Spinal cord (tissue), 10 donors: Measurements from ENCODE around the gene TIMM50. TPM values are rescaled to one million over a fixed set of nuclear protein-coding genes. Genes with fewer than 3 reads are reported as not detected.
A peak's percentile ranks its signal among the peaks of the same experiment; 100 is the strongest.

Experiments
- DNase-seq, 6 donors: peaks; one replicate each; pipeline versions ENCODE4 v3.0.0 to v3.0.0-alpha.2; 2013 to 2015; ENCODE audit warnings: low spot score in 6 of 6, low read depth in 4 of 6
- H3K27ac ChIP-seq: one replicate; pipeline ENCODE4 v1.5.1; 2013; ENCODE audit warnings: low read depth, low read length, control low read depth
- H3K27me3 ChIP-seq: one replicate; pipeline ENCODE4 v1.6.1; 2013; ENCODE audit warnings: low read length; ENCODE audit not compliant: control insufficient read depth, insufficient read depth
- H3K36me3 ChIP-seq: one replicate; pipeline ENCODE4 v1.6.1; 2013; ENCODE audit warnings: low read length; ENCODE audit not compliant: control insufficient read depth, insufficient read depth
- H3K4me1 ChIP-seq: one replicate; pipeline ENCODE4 v1.6.1; 2013; ENCODE audit warnings: low read length; ENCODE audit not compliant: control insufficient read depth, insufficient read depth
- H3K4me3 ChIP-seq: one replicate; pipeline ENCODE4 v1.5.1; 2013; ENCODE audit warnings: low read depth, low read length, control low read depth
- H3K9me3 ChIP-seq: one replicate; pipeline ENCODE4 v1.6.1; 2013; ENCODE audit warnings: low read length; ENCODE audit not compliant: control insufficient read depth, insufficient read depth
- WGBS: methylation state at CpG from one replicate; pipeline ENCODE4 v1.1.5; 2013; ENCODE audit warnings: missing lambda C conversion rate; ENCODE audit not compliant: insufficient coverage; 5-methylcytosine and 5-hydroxymethylcytosine counted together
- polyA plus RNA-seq, 2 donors: library from polyadenylated mRNA; unstranded; fragments of 120-200 nt; gene quantifications; one replicate each; pipeline ENCODE4 v1.2.1, GENCODE V29; 2013; ENCODE audit not compliant: insufficient read length in 2 of 2
- total RNA-seq, 2 donors: library from RNA; depleted of rRNA in 1 of 2; stranded (reverse); fragments of 120-200 nt in 1 of 2; fragments of >200 nt in 1 of 2; gene quantifications; one replicate each; pipeline versions ENCODE4 v1.2.3 to v1.2.4, GENCODE V29; 2013 to 2014
- donor health status: healthy.

Gene TIMM50
- total and polyA plus RNA-seq, 4 donors, result 48.4 to 118 (median 77.5) TPM

DNA sequence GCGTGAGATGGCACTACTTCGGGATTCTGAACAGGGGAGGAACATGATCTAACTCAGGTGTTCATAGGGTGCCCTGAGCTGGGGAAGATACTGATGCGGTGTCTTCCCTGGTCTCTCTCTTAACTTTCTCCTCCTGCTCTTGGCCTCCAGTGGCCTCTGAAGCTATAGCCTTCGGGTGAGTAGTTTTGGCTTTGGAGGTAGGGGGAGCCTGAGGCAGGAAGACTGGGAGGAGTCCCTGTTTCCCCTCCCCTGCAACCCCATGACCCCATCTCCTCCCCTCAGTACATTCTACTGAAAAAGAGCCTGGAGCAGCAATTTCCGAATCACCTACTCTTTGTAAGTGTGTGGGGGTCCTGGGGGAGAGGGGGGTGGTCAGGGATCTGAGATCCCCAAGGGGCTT, 37.8 kb downstream of the TIMM50 start:
- 100% methylated on average over 1 of the region's 5 CpGs for WGBS
- peaks cover 29% of the 10 kb centered on the region for H3K27me3 ChIP-seq
- H3K36me3 ChIP-seq, result peaks cover 2% of the 10 kb centered on the region

GRCh38 chr19:39518975-39519374, 38.3 kb downstream of the TIMM50 start:
- Histone ChIP-seq H3K27ac (no peak overlapping the region), H3K4me3 (no peak overlapping the region), H3K27me3 (peaks cover 24% of the 10 kb centered on the region), H3K4me1 (peaks cover 17% of the 10 kb centered on the region), H3K36me3 (peaks cover 6% of the 10 kb centered on the region), H3K9me3 (no peaks in the 10 kb centered on the region)
- WGBS, result 94% methylated on average over 4 of the region's 9 CpGs
- DNase-seq, result no peak

More for the DNA sequence above, 37.8 kb downstream of the TIMM50 start:
- no peak overlapping the region for H3K4me3 ChIP-seq
- DNase-seq, result no peak
- H3K27ac ChIP-seq, result no peak overlapping the region
- H3K4me1 ChIP-seq, result peaks cover 17% of the 10 kb centered on the region
- H3K9me3 ChIP-seq, result no peaks in the 10 kb centered on the region

DNA sequence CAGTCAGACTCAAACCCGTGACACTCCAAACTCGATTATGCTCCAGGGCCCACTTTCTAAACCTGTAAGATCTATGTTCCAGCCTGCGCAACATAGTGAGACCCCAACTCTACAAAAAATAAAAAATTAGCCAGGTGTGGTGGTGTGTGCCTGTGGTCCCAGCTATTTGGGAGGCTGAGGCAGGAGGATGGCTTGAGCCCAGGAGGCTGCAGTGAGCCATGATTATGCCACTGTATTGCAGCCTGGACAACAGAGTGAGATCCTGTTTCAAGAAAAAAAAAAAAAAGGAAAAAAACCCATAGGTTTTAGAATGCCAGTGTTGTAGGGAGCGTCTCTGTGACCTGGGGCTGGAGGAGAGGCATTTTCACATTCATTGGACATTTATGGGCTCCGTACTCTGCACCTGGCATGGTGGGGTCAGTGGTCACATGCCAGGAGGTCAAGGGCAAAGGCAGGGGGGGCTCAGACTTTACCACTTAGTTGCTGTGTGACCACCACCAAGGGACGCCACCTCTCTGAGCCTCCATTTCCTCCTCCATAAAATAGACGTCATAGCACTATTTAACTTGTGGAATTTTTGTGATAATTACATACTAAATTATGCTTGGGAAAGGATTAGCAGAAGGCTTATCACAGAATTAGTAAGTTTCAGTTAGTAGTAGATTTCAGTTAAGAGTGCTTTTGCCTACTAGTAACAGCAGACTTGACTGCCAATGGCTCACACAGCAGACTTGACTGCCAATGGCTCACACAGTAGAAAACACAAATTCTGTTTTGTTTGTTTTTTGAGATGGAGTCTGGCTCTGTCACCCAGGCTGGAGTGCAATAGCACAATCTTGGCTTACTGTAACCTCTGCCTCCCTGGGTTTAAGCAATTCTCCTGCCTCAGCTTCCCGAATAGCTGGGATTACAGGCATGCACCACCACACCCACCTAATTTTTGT, 40.2 kb downstream of the TIMM50 start:
- no peaks in the 10 kb centered on the region for H3K9me3 ChIP-seq
- H3K4me3 ChIP-seq, result no peak overlapping the region
- H3K27me3 ChIP-seq, result peaks cover 6% of the 10 kb centered on the region
- peaks cover 5% of the 10 kb centered on the region for H3K4me1 ChIP-seq
- whole genome bisulfite sequencing, result 94% methylated on average over 2 of the region's 8 CpGs
- DNase-seq, result no peak
- peaks cover 17% of the 10 kb centered on the region for H3K36me3 ChIP-seq
- H3K27ac ChIP-seq, result no peak overlapping the region

DNA sequence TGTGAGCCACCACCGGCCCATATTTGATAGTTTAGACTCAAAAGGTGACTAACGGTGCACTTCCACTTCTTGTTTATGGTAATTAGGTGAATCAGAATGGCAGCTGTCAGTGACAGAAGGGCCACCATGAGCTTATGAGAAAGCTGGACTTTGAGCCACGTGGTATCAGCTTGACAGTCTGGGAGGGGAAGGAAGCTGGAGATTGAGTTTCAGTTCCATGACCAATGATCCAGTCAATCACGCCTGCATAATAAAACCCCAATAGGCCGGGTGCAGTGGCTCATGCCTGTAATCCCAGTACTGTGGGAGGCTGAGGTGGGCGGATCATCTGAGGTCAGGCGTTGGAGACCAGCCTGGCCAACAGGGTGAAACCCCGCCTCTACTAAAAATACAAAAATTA, 43.9 kb downstream of the TIMM50 start:
- no peak for DNase-seq
- H3K4me1 ChIP-seq, result no peaks in the 10 kb centered on the region
- no peak overlapping the region for H3K4me3 ChIP-seq
- no peak overlapping the region for H3K27ac ChIP-seq
- WGBS, result 92% methylated on average over 5 of the region's 8 CpGs
- H3K27me3 ChIP-seq, result no peaks in the 10 kb centered on the region
- peaks cover 29% of the 10 kb centered on the region for H3K36me3 ChIP-seq
- no peaks in the 10 kb centered on the region for H3K9me3 ChIP-seq

GRCh38 chr19:39525205-39525604, 44.6 kb downstream of the TIMM50 start:
- Histone ChIP-seq H3K27me3 (no peaks in the 10 kb centered on the region), H3K9me3 (no peaks in the 10 kb centered on the region), H3K4me1 (no peaks in the 10 kb centered on the region), H3K4me3 (no peak overlapping the region), H3K36me3 (peaks cover 34% of the 10 kb centered on the region), H3K27ac (no peak overlapping the region)
- WGBS, result no CpG with 5 or more reads among the region's 3 CpGs
- no peak for DNase-seq

GRCh38 chr19:39531834-39532232, 51.2 kb downstream of the TIMM50 start:
- WGBS, result 7% methylated on average over 2 of the region's 14 CpGs
- no peaks in the 10 kb centered on the region for H3K27me3 ChIP-seq
- peaks cover 20% of the 10 kb centered on the region for H3K36me3 ChIP-seq
- H3K9me3 ChIP-seq, result no peaks in the 10 kb centered on the region
- DNase-seq, result no peak
- H3K4me1 ChIP-seq, result peaks cover 12% of the 10 kb centered on the region
- H3K4me3 ChIP-seq, result peak overlapping the region; percentile 77
- H3K27ac ChIP-seq, result peak overlapping the region; percentile 81

DNA sequence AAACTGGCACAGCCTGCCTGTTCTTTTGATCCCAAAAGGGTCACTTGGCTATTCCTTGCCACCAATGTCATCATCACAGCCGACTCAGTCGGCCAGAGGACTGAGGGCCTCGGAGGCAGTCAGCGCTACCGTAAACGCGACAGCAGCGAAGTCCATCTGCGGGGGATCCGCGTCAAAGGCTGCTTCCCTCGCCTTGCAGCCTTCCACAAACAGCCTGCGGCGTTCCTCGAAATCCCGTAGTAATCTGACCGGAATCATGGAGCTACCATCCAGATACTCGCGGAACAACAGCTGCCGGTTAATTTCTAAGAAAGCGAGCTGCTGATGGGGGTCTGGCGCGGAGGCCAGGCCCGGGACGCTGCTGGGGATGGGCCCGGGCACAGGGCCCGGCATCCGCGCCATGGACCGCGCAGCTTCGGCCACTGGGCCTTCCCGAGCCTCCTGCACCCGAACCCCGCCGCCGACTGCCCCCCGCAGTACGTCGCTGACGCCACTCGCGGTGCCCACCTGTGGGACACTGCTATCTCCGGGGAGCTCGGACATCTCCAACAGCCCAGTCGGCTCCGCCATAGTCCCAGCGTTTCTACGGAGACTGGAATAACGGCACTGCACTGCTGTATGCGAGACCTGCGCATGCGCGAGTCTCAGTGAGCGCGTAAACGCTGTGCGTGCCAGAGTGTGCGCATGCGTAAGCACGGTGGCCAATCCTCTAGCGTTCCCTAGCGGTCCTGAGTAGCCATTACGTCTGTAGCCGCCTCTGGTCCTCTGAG, 51.8 kb downstream of the TIMM50 start, which contains the start of gene EID2B:
Gene EID2B, minus strand, starts transcription at position 620 of the 770 bp plus-strand sequence. Its CDS starts 50 bp downstream, at position 570.
- no peaks in the 10 kb centered on the region for H3K9me3 ChIP-seq
- H3K4me3 ChIP-seq, result peak within 1 kb of the TSS; percentile 77
- peak within 1 kb of the TSS; percentile 81 for H3K27ac ChIP-seq
- WGBS, result 0% methylated on average over 65 of the region's 65 CpGs
- peaks cover 19% of the 10 kb centered on the region for H3K36me3 ChIP-seq
- H3K27me3 ChIP-seq, result no peaks in the 10 kb centered on the region
- peaks cover 12% of the 10 kb centered on the region for H3K4me1 ChIP-seq
- peak; percentile 96 to 99 (median 98) for DNase-seq

- no peak for DNase-seq
- H3K9me3 ChIP-seq, result no peaks in the 10 kb centered on the region
- 4% methylated on average over 4 of the region's 12 CpGs for WGBS
- H3K4me3 ChIP-seq, result peak overlapping the region; percentile 77
- H3K36me3 ChIP-seq, result peaks cover 17% of the 10 kb centered on the region
- H3K27me3 ChIP-seq, result no peaks in the 10 kb centered on the region
- peaks cover 12% of the 10 kb centered on the region for H3K4me1 ChIP-seq
- no peak overlapping the region for H3K27ac ChIP-seq
Observed at GRCh38 chr19:39533003-39533512, 52.4 kb downstream of the TIMM50 start.

DNA sequence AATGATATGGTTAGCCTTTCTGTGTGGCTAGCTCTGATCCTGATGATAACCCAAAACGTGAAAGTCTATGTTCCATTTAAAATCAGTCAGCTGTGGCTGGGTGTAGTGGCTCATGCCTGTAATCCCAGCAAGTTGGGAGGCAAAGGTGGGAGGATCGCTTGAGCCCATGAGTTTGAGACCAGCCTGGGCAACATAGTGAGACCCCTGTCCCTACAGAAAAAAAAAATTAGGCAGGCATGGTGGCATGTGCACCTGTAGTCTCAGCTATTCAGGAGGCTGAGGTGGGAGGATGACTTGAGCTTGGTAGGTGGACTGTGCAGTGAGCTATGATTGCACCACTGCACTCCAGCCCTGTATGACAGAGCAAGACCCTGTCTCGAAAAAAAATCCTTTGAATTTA, 53.2 kb downstream of the TIMM50 start:
- WGBS, result 67% methylated on average over 3 of the region's 3 CpGs
- H3K4me3 ChIP-seq, result no peak overlapping the region
- H3K4me1 ChIP-seq, result peaks cover 12% of the 10 kb centered on the region
- H3K27me3 ChIP-seq, result no peaks in the 10 kb centered on the region
- H3K9me3 ChIP-seq, result no peaks in the 10 kb centered on the region
- no peak overlapping the region for H3K27ac ChIP-seq
- H3K36me3 ChIP-seq, result peaks cover 15% of the 10 kb centered on the region
- no peak for DNase-seq
